Endothelial cell of umbilical vein (primary cell): ENCODE results near the gene DAD1. TPM values are rescaled to one million over a fixed set of nuclear protein-coding genes. Genes with fewer than 3 reads are reported as not detected.

Experiments
- BruUV-seq: library from RNA; stranded (reverse); fragments of 400-500 nt; replicated peaks from 2 replicates; lab custom pipeline; 2021; lab: Mats Ljungman, UMichigan
- CTCF ChIA-PET: fragments of 300-600, 350-600 bp; sonication (Branson Sonifier 250); formaldehyde crosslinking; loops from one replicate; lab custom pipeline; 2021; ENCODE audit warnings: antibody characterized with exemption, inconsistent platforms; lab: Charles Lee
- POLR2A ChIA-PET: fragments of 300-600, 350-600 bp; sonication (Branson Sonifier 250); formaldehyde crosslinking; loops from one replicate; lab custom pipeline; 2021; ENCODE audit warnings: antibody characterized with exemption, inconsistent platforms; lab: Charles Lee
- DNase-seq: peaks from one replicate; pipeline ENCODE4 v3.0.0-alpha.2; 2011; ENCODE audit warnings: low read depth, low spot score
- FAIRE-seq: peaks from 2 replicates; lab custom pipeline; 2011; peaks lifted over from hg19 to GRCh38; lab: Jason Lieb, UNC
- H2AFZ ChIP-seq: 2 replicates; pipeline ENCODE4 v1.6.0; 2012; ENCODE audit warnings: low read depth, low read length, control low read depth, inconsistent platforms
- H3K27ac ChIP-seq: 2 replicates; pipeline ENCODE4 v1.5.1; 2011; ENCODE audit warnings: low read depth, mild to moderate bottlenecking, control low read depth, low read length, moderate library complexity; ENCODE audit not compliant: insufficient read depth
- H3K27me3 ChIP-seq, 2 experiments: 2 replicates each; pipeline versions ENCODE4 v1.6.0 to v1.6.1; 2011; ENCODE audit warnings: low read length in 2 of 2, mixed read lengths in 1 of 2; ENCODE audit not compliant: control insufficient read depth in 2 of 2, insufficient read depth in 2 of 2
- H3K36me3 ChIP-seq, 2 experiments: 2 replicates in 1 of 2; 3 replicates in 1 of 2; pipeline ENCODE4 v1.5.1; 2011; ENCODE audit warnings: low read length in 2 of 2, mild to moderate bottlenecking in 1 of 2, moderate library complexity in 1 of 2; ENCODE audit not compliant: control insufficient read depth in 2 of 2, insufficient read depth in 2 of 2; ENCODE audit errors: extremely low read depth in 1 of 2
- H3K4me1 ChIP-seq: 3 replicates; pipeline ENCODE4 v1.5.1; 2011; ENCODE audit warnings: mild to moderate bottlenecking, low read length; ENCODE audit not compliant: control insufficient read depth, insufficient read depth; ENCODE audit errors: extremely low read depth
- H3K4me2 ChIP-seq: 2 replicates; pipeline ENCODE4 v1.6.1; 2011; ENCODE audit warnings: low read length, control low read depth, mixed read lengths; ENCODE audit not compliant: insufficient read depth
- H3K4me3 ChIP-seq, 3 experiments: fragments of 200-600 bp in 1 of 3; sonication (generic), shearing (Covaris generic) in 1 of 3; replicated peaks in 1 of 3; 2 replicates each; pipeline ENCODE4 v1.5.1; 2011 to 2016; ENCODE audit warnings: control low read depth in 3 of 3, low read length in 3 of 3, mild to moderate bottlenecking in 2 of 3, inconsistent platforms in 1 of 3, low read depth in 1 of 3, moderate library complexity in 1 of 3; ENCODE audit not compliant: insufficient read depth in 1 of 3
- H3K79me2 ChIP-seq: 2 replicates; pipeline ENCODE4 v1.6.0; 2012; ENCODE audit warnings: low read length, inconsistent platforms; ENCODE audit not compliant: control insufficient read depth, insufficient read depth
- H3K9ac ChIP-seq: replicated peaks from 2 replicates; pipeline ENCODE3; 2011; ENCODE audit warnings: low read length, control low read depth; ENCODE audit not compliant: insufficient read depth; ENCODE audit errors: extremely low read depth
- H3K9me1 ChIP-seq: replicated peaks from 3 replicates; pipeline ENCODE4 v1.6.0; 2011; ENCODE audit warnings: mild to moderate bottlenecking, low read length; ENCODE audit not compliant: control insufficient read depth, insufficient read depth; ENCODE audit errors: extremely low read depth
- H3K9me3 ChIP-seq: replicated peaks from 2 replicates; pipeline ENCODE4 v1.5.1; 2012; ENCODE audit warnings: low read length, inconsistent platforms; ENCODE audit not compliant: control insufficient read depth, insufficient read depth
- H4K20me1 ChIP-seq: replicated peaks from 2 replicates; pipeline ENCODE3; 2011; ENCODE audit warnings: mild to moderate bottlenecking, low read length; ENCODE audit not compliant: control insufficient read depth, insufficient read depth; ENCODE audit errors: extremely low read depth
- CTCF ChIP-seq, 2 donors: IDR thresholded peaks; 1 replicate in 1 of 2; 2 replicates in 1 of 2; pipeline ENCODE4 v1.5.1; 2011; ENCODE audit warnings: low read length in 2 of 2, mild to moderate bottlenecking in 2 of 2, moderate library complexity in 2 of 2, control low read depth in 1 of 2, inconsistent platforms in 1 of 2, low read depth in 1 of 2; ENCODE audit not compliant: insufficient read depth in 1 of 2; ENCODE audit errors: extremely low read depth in 1 of 2
- EZH2 ChIP-seq: IDR thresholded peaks from 2 replicates; pipeline ENCODE4 v1.6.1; 2012; ENCODE audit warnings: borderline replicate concordance, low read depth, mild to moderate bottlenecking, moderate library complexity, low read length, inconsistent platforms; ENCODE audit not compliant: severe bottlenecking
- FOS ChIP-seq: IDR thresholded peaks from 2 replicates; pipeline ENCODE4 v1.6.1; 2011; ENCODE audit warnings: mild to moderate bottlenecking, low read length, moderate library complexity, borderline replicate concordance; ENCODE audit not compliant: insufficient read depth
- GATA2 ChIP-seq: IDR thresholded peaks from 2 replicates; pipeline ENCODE4 v1.7.0; 2011; ENCODE audit warnings: low read depth, mild to moderate bottlenecking, moderate library complexity, mixed read lengths, low read length; ENCODE audit not compliant: insufficient read length, insufficient read depth
- JUN ChIP-seq: IDR thresholded peaks from 2 replicates; pipeline ENCODE4 v1.6.1; 2011; ENCODE audit warnings: borderline replicate concordance, low read depth; ENCODE audit not compliant: insufficient read length, insufficient read depth
- MAX ChIP-seq: IDR thresholded peaks from 2 replicates; pipeline ENCODE4 v1.6.1; 2011; ENCODE audit not compliant: insufficient read depth, insufficient read length
- MYC ChIP-seq: IDR thresholded peaks from one replicate; pipeline ENCODE4 v1.6.1; 2011; ENCODE audit warnings: mild to moderate bottlenecking, low read depth, low read length
- POLR2A ChIP-seq: IDR thresholded peaks from 2 replicates; pipeline ENCODE4 v1.6.1; 2012; ENCODE audit warnings: low read depth, mild to moderate bottlenecking, control low read depth, low read length
- POLR2AphosphoS5 ChIP-seq: IDR thresholded peaks from 2 replicates; pipeline ENCODE4 v1.6.1; 2012; ENCODE audit warnings: low read depth, mild to moderate bottlenecking, control low read depth, low read length, moderate library complexity; ENCODE audit not compliant: insufficient read depth
- dilution Hi-C: fragments of 300-500 bp; cut with MboI; formaldehyde crosslinking; loops from one replicate; pipeline ENCODE4 v1.15.0; 2019; ENCODE audit warnings: low sequenced_read_pairs; ENCODE audit not compliant: extremely low pct_ligation_motif_present
- intact Hi-C: fragments of 100-400 bp; cut with micrococcal nuclease; formaldehyde crosslinking; loops from one replicate; pipeline ENCODE4 v1.10.0; 2022
- polyA plus RNA-seq, 4 experiments: library from polyadenylated mRNA; depleted of rRNA in 3 of 4; stranded (reverse) in 3 of 4; unstranded in 1 of 4; fragments of >200 nt; gene quantifications; 2 replicates each; pipeline versions ENCODE4 v1.2.1 to v1.2.3, GENCODE V29; 2011 to 2012; ENCODE audit warnings: missing spikeins in 1 of 4
- total RNA-seq: library from RNA; stranded (reverse); gene quantifications from 2 replicates; pipeline ENCODE4 v1.2.3, GENCODE V29; 2021

Gene DAD1
- total and polyA plus RNA-seq, 2 donors (not counting 3 experiments of a cell fraction or from before 2014, with no cell fraction given), result 299 to 1,227 TPM

GRCh38 chr14:22573804-22574203 lies 15.2 kb downstream of the DAD1 start:
- peaks cover 48% of the 10 kb centered on the region for H3K79me2 ChIP-seq
- peaks cover 2% of the 10 kb centered on the region for H4K20me1 ChIP-seq
- no peak overlapping the region for H3K9ac ChIP-seq
- dilution Hi-C loops, result no loop called here
- intact Hi-C loops, result loop anchor here (5.0 kb wide), 2 partner anchors 138 to 193 kb away; partner anchors contain the start of gene OXA1L
- H2AFZ ChIP-seq, result no peak overlapping the region
- no peak overlapping the region for H3K4me3 ChIP-seq
- no peak overlapping the region for H3K27ac ChIP-seq
- TF ChIP-seq GATA2, result no peak
- no peak for TF ChIP-seq POLR2AphosphoS5
- TF ChIP-seq JUN, result peak; percentile 1
- no peak for TF ChIP-seq MAX
- TF ChIP-seq EZH2, result no peak
- no peak for TF ChIP-seq POLR2A
- TF ChIP-seq MYC, result no peak
- no peak for TF ChIP-seq CTCF (IDR thresholded peaks at IDR 0.05; ENCODE audit: extremely low read depth in 1 of 2, insufficient read depth in 1 of 2, low read depth in 1 of 2, low read length in 2 of 2)
- TF ChIP-seq FOS, result peak; percentile 37
- H3K27me3 ChIP-seq, result no peaks in the 10 kb centered on the region
- H3K9me3 ChIP-seq, result no peaks in the 10 kb centered on the region
- POLR2A ChIA-PET, result no interaction called here
- CTCF ChIA-PET, result interaction anchor here (1.2 to 6.1 kb wide), 4 partner anchors 18 to 280 kb away, joined by 5 to 293 read pairs (median 104); partner anchors contain the start of gene DAD1
- FAIRE-seq (no peak), DNase-seq (no peak)
- peaks cover 28% of the 10 kb centered on the region for H3K4me1 ChIP-seq
- peaks cover 9% of the 10 kb centered on the region in 2 experiments for H3K36me3 ChIP-seq
- H3K9me1 ChIP-seq, result no peaks in the 10 kb centered on the region
- H3K4me2 ChIP-seq, result no peak overlapping the region
- BruUV-seq, result no TSS peak
